ENCODE data around the gene HOXB8.
A peak's percentile ranks its signal among the peaks of the same experiment; 100 is the strongest.

DNA sequence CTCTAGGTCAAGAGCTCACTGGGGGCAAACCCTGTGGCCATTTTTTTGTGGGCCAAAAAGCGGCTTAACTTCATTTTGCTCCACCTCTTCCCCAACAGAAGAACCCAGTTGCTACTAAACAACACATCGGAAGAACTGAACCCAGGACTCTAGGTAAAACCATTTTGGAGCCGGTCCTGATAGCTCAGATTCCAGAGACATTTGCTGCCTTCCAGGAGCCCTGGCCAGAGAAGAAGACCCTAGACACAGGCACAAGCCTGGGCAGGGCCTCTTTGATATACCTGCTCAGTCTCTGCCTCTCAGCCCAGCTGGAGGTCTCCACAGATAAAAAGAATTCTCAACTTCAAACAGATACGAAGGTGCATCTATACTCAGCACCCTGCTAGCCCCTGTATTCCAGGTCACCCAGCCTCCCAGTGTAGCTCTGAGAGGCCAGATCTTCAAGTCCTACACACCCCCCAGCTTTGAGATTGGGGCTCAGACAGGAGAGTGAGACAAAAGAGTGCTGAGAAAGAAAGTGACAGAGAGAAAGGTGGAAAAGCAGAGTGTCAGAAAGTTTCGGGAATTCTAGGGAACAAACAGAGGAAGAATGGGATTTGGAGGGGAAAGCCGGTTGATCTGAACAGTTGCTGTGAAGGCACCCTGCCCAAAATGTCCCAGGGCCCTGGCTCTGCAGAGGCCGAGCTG, 17.6 kb upstream of the HOXB8 start:
- TF ChIP-seq, protein P1, sequence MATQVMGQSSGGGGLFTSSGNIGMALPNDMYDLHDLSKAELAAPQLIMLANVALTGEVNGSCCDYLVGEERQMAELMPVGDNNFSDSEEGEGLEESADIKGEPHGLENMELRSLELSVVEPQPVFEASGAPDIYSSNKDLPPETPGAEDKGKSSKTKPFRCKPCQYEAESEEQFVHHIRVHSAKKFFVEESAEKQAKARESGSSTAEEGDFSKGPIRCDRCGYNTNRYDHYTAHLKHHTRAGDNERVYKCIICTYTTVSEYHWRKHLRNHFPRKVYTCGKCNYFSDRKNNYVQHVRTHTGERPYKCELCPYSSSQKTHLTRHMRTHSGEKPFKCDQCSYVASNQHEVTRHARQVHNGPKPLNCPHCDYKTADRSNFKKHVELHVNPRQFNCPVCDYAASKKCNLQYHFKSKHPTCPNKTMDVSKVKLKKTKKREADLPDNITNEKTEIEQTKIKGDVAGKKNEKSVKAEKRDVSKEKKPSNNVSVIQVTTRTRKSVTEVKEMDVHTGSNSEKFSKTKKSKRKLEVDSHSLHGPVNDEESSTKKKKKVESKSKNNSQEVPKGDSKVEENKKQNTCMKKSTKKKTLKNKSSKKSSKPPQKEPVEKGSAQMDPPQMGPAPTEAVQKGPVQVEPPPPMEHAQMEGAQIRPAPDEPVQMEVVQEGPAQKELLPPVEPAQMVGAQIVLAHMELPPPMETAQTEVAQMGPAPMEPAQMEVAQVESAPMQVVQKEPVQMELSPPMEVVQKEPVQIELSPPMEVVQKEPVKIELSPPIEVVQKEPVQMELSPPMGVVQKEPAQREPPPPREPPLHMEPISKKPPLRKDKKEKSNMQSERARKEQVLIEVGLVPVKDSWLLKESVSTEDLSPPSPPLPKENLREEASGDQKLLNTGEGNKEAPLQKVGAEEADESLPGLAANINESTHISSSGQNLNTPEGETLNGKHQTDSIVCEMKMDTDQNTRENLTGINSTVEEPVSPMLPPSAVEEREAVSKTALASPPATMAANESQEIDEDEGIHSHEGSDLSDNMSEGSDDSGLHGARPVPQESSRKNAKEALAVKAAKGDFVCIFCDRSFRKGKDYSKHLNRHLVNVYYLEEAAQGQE (IDR thresholded peaks at IDR 0.05; ENCODE audit: unreplicated experiment), result no peak
- TF ChIP-seq, protein P2, sequence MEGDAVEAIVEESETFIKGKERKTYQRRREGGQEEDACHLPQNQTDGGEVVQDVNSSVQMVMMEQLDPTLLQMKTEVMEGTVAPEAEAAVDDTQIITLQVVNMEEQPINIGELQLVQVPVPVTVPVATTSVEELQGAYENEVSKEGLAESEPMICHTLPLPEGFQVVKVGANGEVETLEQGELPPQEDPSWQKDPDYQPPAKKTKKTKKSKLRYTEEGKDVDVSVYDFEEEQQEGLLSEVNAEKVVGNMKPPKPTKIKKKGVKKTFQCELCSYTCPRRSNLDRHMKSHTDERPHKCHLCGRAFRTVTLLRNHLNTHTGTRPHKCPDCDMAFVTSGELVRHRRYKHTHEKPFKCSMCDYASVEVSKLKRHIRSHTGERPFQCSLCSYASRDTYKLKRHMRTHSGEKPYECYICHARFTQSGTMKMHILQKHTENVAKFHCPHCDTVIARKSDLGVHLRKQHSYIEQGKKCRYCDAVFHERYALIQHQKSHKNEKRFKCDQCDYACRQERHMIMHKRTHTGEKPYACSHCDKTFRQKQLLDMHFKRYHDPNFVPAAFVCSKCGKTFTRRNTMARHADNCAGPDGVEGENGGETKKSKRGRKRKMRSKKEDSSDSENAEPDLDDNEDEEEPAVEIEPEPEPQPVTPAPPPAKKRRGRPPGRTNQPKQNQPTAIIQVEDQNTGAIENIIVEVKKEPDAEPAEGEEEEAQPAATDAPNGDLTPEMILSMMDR (conservative IDR thresholded peaks at IDR 0.05; ENCODE audit: low read depth in 2 of 2), result no peak
- peak; percentile 93 for TF ChIP-seq EZH2 (IDR thresholded peaks at IDR 0.05; ENCODE audit: low read depth, unreplicated experiment)
- no peak for TF ChIP-seq CREB1 (CRISPR knock-in tag; IDR thresholded peaks at IDR 0.05; ENCODE audit: low read depth)
- TF ChIP-seq, protein P3, sequence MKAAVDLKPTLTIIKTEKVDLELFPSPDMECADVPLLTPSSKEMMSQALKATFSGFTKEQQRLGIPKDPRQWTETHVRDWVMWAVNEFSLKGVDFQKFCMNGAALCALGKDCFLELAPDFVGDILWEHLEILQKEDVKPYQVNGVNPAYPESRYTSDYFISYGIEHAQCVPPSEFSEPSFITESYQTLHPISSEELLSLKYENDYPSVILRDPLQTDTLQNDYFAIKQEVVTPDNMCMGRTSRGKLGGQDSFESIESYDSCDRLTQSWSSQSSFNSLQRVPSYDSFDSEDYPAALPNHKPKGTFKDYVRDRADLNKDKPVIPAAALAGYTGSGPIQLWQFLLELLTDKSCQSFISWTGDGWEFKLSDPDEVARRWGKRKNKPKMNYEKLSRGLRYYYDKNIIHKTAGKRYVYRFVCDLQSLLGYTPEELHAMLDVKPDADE (IDR thresholded peaks at IDR 0.05), result no peak
